Stomach (tissue), 4 donors: ENCODE results near the gene GFRA4.

Source experiments
- POLR2AphosphoS5 ChIP-seq, 3 donors: sonication (generic); formaldehyde crosslinking; IDR thresholded peaks; one replicate each; pipeline ENCODE4 v1.6.1; 2016; ENCODE audit warnings: antibody characterized with exemption in 3 of 3
- TF ChIP-seq, protein P1 (sequence below), 7 experiments: fragments of 450-650 bp in 4 of 7; fragments of 200-600 bp in 3 of 7; sonication (generic) in 3 of 7; IDR thresholded peaks; one replicate each; pipeline ENCODE4 v1.5.1; 2016 to 2019; ENCODE audit warnings: antibody characterized with exemption in 7 of 7, control low read depth in 2 of 7, mild to moderate bottlenecking in 1 of 7

DNA sequence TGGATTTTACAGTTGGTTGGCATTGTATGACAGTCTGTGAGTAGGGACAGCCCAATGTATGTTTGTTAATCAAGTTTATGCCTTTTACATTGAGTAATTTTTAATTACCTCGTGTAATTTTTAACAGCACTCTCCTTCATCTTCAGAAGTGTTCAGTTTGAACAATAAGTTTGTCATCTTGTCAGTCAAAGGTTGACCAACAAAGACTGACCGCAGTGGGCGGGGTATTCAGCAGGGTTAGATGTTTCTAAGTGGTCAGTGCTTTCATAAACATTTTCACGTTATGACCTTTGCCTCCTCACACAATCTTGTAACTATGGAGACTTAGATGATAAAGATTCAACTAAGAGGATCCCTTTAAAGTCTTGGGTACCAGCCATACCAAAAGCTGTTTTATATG lies 40.8 kb downstream of the GFRA4 start:
- no peak for TF ChIP-seq POLR2AphosphoS5 (IDR thresholded peaks at IDR 0.05)
- TF ChIP-seq, protein P1, sequence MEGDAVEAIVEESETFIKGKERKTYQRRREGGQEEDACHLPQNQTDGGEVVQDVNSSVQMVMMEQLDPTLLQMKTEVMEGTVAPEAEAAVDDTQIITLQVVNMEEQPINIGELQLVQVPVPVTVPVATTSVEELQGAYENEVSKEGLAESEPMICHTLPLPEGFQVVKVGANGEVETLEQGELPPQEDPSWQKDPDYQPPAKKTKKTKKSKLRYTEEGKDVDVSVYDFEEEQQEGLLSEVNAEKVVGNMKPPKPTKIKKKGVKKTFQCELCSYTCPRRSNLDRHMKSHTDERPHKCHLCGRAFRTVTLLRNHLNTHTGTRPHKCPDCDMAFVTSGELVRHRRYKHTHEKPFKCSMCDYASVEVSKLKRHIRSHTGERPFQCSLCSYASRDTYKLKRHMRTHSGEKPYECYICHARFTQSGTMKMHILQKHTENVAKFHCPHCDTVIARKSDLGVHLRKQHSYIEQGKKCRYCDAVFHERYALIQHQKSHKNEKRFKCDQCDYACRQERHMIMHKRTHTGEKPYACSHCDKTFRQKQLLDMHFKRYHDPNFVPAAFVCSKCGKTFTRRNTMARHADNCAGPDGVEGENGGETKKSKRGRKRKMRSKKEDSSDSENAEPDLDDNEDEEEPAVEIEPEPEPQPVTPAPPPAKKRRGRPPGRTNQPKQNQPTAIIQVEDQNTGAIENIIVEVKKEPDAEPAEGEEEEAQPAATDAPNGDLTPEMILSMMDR (IDR thresholded peaks at IDR 0.05): no peak
